GM18517 (cell line): Measurements from ENCODE around the gene RSPO4.

ENCODE experiments used
- ATAC-seq: cut with Tn5 transposase; IDR thresholded peaks from one replicate; pipeline ENCODE4 v1.9.1; 2021; ENCODE audit warnings: mild to moderate bottlenecking, moderate library complexity; ENCODE audit not compliant: unreplicated experiment

RSPO4 gene

DNA sequence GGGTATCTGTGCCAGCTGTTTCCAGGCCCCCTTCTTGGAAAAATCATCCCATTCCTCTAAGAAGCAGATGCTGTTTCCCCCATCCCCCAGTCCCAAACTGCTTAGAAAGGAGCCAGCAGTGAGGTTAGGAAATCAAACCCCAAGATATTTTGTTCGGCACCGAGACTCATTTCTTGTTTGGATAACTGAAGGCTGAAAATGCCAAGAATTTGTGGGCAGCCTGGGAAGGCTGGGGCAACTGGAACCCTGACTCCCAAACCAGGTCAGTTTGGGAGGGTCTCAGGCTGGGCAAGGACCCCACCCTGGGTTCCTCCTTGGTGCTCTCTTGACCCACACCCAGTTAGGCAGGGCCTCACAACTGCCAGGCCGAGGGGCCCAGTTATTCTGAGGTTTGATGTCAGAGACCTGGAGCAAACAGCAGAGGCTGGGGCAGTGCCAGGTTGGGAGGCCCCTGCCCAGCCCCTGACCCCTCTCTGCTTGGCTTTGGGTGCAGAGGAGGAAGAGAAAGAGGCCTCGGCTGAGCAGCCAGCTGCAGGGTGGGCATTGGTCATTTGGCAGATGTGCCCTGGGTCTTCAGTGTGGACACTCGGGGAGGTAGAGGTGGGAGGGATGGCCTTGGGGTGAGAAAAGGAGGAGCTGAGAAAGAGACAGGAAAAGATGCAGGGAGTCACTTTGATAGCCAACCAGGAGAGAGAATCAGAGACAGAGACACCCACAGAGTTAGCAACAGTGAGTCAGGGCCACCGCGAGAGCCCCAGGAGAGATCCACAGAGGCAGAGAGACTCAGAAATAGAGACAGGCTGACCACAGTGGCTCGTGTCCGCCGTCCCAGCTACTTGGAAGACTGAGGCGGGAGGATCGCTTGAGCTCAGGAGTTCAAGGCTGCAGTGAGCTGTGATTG lies 91.0 kb downstream of the RSPO4 start:
- ATAC-seq = no peak

DNA sequence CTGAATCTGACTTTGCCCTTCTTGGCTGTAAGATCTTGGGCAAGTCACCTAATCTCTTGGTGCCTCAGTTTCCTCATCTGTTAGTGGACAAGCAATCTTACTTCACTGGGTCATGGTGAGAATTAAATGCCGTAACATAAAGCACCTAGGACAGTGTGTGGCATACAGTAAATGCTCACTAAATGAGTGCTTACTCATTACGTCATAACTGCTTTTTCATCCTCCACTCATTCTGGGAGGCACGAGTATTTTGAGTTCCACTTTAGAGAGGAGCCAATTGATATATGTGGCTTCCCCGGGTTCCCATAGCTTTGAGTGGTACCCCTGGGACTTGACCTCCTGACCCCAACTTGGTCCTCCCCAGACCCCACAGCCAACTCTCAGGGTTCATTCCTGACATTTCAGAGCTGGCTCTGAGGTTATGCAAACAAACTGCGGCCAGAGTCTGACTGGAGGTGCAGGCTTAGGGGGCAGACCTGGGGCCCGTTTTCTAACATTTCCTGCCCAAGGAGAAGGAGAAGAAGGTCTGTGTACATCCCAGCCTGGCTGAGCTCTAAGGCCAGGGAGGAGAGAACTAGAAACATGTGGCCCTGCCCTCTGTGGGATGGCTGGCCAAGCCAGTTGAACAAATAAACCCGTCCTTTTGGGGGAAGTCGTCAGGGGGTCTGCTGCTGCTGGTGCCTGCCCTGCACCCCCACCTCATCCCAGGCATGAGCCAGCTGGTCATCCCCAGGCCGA lies 91.8 kb downstream of the RSPO4 start:
- ATAC-seq = no peak

GRCh38 chr20:909641-910040 lies 92.5 kb downstream of the RSPO4 start:
- no peak for ATAC-seq
